Mammary microvascular endothelial cell (primary cell): ENCODE data around the gene GINS2. TPM values are rescaled to one million over a fixed set of nuclear protein-coding genes. Genes with fewer than 3 reads are reported as not detected.

ENCODE experiments used
- total RNA-seq: library from RNA; depleted of rRNA; stranded (reverse); fragments of >200 nt; gene quantifications from 2 replicates; pipeline ENCODE4 v1.2.3, GENCODE V29; 2015

The GINS2 gene
- 20.5 and 23.2 TPM in 2 replicates for total RNA-seq

GRCh38 chr16:85688586-85689284, at the start of gene GINS2:
TSS of gene GINS2 (minus strand) at chr16:85688954. CDS start at chr16:85688898, 56 bp downstream.

Other genes with a start within 250 kb of the GINS2 start
- 10.2 and 13.3 TPM in 2 replicates for gene GSE1, start 75.6 kb downstream of the GINS2 start, total RNA-seq
- gene C16orf74, start 62.1 kb upstream of the GINS2 start, total RNA-seq: 69.0 and 83.4 TPM in 2 replicates
- 62.0 and 66.9 TPM in 2 replicates for gene EMC8, start 110.6 kb upstream of the GINS2 start, total RNA-seq
- gene COX4I1, start 110.7 kb upstream of the GINS2 start, total RNA-seq: 768 and 815 TPM in 2 replicates
- gene IRF8, start 210.2 kb upstream of the GINS2 start, total RNA-seq: 0.54 and 1.2 TPM in 2 replicates